GM20000 (cell line): ENCODE results near the gene FOS.
"Not testable (repeated sequence)": the region's sequence is repeated elsewhere in the genome, so short reads cannot be mapped to it uniquely, and the experiment has no call there.

Experiments
- DNase-seq: peaks from one replicate; pipeline ENCODE4 v3.0.0; 2012; ENCODE audit warnings: low spot score
- CTCF ChIP-seq: IDR thresholded peaks from 2 replicates; pipeline ENCODE4 v1.5.1; 2012; ENCODE audit warnings: mild to moderate bottlenecking, control low read depth; ENCODE audit errors: extremely low read depth, missing control alignments

The FOS gene

GRCh38 chr14:75298187-75298965 lies 19.7 kb downstream of the FOS start:
- DNase-seq, result no peak
- TF ChIP-seq CTCF, result no peak

DNA sequence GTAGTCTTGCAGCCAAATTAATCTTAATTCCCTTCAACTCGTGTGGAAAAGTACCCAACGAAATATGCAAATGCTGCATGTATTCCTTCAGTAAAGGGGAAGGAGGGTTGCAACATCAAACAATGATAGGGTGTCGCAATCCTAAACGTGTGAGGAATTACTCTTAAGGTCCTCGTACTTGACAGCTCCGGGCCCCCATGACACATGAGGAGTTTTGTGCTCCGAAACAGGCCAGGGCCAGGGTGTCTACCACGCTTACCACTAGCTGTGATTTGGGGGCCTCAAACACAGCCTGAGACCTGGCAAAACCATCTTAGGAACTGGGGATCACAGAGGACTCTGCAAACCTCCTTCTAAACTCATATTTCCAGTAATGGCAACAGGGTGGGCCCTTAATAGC lies 20.4 kb downstream of the FOS start:
- no peak for DNase-seq
- TF ChIP-seq CTCF, result no peak

GRCh38 chr14:75299576-75299975 lies 20.9 kb downstream of the FOS start:
- no peak for DNase-seq
- no peak for TF ChIP-seq CTCF

- DNase-seq, result peak; percentile 20
- TF ChIP-seq CTCF, result no peak
These were observed 23.2 kb downstream of the FOS start for GRCh38 chr14:75301666-75302325.

DNA sequence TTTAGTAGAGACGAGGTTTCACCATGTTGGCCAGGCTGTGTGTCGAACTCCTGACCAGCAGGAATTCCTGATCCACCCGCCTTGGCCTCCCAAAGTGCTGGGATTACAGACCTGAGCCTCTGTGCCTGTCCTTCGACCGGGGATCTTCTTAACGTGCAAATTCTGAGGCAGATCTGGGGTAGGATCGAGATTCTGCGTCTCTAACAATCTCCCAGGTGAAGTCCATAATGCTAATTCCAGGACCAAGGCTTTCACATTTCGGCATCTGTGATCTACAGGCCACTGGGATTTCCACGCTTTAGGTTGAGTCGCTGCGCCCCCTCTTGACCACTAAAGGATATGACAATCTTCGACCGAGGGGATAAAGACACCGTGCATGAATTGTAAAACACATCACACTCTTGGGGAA lies 24.8 kb downstream of the FOS start:
- peak; percentile 60 for TF ChIP-seq CTCF
- DNase-seq, result peak; percentile 62

GRCh38 chr14:75306410-75306809 lies 27.8 kb downstream of the FOS start:
- not testable (repeated sequence) for DNase-seq

DNA sequence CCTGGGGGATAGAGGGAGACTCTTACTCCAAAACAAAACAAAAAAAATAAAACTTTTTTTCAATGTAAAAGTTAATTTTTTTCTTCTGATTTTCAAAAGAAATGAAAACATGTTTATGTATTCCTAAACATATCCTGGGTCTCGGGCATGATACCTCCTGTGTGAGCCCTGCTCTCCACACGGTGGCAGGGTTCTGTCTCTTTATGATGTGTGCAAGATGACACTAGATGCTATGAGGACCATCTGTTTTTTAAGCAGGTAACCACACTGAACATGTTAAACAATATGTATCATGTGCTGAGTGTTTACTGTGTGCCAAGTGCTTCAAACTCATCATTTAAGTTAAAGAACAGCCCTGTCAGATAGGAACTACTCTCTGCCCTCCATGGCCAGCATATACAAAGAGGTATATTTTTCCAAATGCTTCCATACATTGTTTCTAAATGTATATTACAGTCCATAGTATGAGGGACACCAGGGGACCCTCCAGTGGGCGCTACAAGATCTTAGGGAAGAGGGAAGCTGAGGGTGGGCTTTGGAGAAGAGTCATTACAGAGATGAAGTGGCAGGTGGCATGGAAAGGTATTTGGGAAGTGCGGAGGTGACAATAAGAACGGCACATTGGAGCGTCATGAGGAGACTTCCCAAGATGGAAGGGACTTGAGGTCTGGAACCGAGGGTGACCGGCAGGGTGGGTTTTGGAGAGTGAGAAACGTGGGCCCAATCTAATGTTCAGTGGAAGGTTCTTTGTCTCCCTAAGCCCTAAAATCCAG lies 28.5 kb downstream of the FOS start:
- DNase-seq, result peak; percentile 56
- TF ChIP-seq CTCF, result peak; percentile 55
